GM19351 (cell line): ENCODE data around the gene UQCRC2.
A peak's percentile ranks its signal among the peaks of the same experiment; 100 is the strongest.
"Not testable (repeated sequence)": the region's sequence is repeated elsewhere in the genome, so short reads cannot be mapped to it uniquely, and the experiment has no call there.

ENCODE experiments used
- ATAC-seq: cut with Tn5 transposase; IDR thresholded peaks from one replicate; pipeline ENCODE4 v1.9.1; 2021; ENCODE audit warnings: mild to moderate bottlenecking, moderate library complexity; ENCODE audit not compliant: unreplicated experiment

Gene UQCRC2

DNA sequence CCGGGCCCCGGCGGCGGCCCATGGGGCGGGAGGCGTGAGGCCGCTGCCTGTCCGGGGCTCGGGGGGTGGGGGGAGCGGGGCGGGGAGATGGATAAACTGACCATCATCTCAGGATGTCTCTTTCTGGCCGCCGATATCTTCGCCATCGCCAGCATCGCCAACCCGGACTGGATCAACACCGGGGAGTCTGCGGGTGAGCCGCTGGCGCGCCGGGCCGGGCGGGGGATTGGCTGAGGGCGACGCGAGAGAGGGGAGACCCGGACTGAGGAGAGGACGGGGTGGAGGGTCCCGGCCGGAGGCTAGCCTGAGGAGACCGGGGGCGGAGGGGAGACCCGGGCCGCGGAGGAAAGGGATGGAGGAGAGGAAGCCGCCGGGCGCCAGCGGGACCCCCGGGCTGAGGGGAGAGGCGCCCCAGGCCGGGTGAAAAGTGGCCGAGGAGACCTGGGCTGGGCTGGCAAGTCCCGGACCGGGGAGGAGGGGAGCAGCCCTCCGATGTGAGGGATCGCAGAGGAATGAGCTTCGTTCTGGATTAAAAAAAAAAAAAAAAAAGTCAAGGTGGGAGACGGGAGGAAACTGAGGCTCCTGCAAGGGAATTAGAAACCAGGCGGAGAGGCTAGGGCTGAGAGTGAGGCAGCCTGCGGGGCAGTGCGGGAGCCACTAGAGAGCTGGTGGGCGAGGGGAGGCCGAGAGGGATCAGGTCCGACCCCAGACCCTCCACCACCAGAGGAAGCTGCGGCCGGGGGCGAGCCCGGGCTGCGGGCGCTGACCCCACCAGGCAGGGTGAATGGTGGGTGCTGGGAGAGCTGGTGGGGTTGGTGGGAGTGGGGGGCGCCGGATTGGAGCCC lies 55.3 kb downstream of the UQCRC2 start:
- peak; percentile 42 for ATAC-seq

DNA sequence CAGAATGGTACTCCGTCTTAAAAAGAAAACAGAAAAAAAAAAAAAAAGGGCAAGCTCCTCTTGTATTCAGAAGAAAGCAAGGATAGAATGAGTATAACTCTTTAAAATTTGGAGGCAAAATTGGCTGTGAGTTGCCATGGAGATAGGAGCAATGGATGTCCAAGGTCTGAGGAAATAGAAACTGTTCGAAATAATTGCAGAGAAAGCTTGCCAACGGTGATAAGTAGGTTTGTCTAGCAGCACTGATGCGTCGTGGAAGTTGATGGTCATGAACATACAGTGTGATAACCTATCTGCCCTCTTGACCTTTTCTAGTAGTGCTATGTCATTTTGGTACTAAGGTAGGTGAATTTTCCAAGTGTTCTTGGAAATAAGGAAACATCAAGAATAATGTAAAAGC lies 57.7 kb downstream of the UQCRC2 start:
- no peak for ATAC-seq

DNA sequence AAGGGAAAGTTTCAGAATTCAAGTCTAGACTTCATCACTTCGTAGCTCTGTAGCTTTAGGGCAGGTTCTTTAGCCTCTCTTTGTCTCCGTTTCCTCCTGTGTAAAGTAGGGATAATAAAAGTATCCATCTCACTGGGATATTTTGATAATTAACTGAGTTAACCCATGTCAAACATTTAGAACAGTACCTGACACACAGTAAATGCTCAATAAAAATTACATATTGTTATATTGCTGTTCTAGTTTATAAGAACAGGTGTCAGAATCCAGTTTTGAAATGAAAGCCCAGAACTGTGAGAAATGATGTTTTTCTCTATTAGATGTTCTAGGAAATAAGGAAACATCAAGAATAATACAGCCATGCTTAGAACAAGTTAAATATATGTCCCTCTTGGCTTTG lies 59.1 kb downstream of the UQCRC2 start:
- ATAC-seq = no peak

DNA sequence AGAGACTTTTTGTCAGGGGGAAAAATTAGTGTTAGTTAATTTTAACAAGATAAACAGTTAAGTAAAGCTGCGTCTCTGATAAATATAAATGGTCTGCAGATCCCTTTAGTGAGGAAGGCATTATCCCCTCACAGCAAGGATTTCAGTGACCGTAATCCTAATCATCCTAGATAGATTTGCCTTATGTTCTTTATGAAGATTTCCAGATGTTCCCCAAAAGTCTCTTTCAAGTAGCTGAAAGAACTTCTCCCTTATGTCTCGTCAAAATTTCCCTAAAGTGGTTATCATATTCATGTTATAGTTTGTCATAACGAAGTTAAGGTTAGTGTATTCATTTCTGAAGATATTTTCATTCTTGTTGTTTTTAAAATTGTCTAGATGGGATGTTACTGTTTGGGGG lies 60.3 kb downstream of the UQCRC2 start:
- ATAC-seq = no peak

DNA sequence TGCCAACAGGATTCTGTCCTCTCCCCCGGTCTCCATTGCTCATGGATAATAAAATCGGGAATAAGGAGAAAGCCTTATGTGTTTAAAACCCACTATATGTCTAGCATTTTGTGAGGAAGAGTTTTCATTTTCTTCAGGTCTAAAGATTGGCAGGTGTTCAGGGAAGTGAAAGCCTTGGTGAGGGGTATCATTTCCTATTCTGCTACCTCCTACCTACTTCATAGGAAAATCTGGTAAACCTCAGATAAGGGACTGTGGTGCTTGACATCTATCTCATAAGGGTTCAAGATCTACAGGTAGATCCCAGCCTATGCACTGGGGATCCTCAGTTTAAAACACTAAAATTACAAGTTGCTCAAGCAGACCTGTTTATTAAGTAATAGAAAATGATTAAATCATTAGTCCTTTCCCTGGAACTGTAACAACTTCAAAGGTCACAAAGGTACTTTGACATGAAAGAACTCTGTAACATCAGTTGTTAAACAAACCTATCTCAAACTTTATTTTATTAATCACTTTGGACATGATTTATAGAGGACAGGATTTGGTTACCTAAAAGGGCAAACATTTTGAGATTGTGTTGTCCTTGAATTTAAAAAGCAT lies 61.2 kb downstream of the UQCRC2 start:
- peak; percentile 54 for ATAC-seq

DNA sequence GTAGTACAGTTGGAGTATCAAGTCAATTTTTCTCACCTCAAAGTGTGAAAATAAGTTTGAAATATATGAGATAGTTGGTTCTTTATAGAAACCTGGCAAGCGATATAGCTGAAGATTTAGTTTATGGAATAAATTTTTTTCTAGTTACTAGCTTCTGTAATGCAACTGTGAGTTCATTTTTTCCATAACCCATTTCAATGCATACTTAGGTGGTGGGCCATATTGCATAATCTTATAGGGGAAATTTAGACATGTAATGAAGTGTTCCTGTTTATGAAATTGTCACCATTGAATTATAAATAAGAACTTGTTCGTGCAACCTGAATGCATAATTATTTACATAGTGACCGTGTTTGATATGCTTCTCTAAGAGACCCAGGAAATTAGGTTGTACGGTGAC lies 63.8 kb downstream of the UQCRC2 start:
- no peak for ATAC-seq

DNA sequence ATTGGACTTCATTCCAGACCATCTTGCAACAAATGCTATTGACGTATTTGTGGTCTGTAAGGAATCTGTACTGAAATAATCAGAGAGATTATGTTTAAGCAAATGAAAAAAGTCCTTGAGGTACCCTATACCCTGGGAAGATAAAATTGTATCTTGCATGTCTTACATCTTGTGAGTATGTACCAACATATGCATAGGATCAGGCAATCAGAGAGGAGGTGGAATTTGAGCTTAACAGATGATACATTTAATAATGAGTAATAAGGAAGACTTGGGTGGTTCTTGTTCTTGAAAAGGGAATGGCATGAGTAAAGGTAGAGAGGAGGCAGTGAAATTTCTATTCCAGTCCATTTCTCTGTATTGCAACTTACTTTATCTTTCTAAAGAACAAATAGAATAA lies 65.4 kb downstream of the UQCRC2 start:
- ATAC-seq = no peak

DNA sequence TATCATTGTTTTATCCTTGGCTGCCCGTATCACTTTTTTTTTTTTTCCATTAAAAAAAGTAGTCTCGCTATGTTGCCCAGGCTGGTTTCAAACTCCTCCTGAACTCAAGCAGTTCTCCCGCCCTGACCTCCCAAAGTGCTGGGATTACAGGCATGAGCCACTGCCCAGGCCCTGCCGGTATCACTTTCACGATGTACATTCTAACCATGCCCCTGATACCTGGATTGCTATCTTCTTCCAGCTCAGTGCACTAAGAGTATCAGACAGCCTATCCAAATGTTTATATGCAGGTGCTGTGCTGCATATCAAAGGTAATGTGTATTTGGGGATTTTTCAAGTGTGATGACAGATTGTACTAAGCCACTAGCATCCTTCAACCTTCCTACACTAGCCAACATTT lies 69.0 kb downstream of the UQCRC2 start:
- ATAC-seq = no peak

DNA sequence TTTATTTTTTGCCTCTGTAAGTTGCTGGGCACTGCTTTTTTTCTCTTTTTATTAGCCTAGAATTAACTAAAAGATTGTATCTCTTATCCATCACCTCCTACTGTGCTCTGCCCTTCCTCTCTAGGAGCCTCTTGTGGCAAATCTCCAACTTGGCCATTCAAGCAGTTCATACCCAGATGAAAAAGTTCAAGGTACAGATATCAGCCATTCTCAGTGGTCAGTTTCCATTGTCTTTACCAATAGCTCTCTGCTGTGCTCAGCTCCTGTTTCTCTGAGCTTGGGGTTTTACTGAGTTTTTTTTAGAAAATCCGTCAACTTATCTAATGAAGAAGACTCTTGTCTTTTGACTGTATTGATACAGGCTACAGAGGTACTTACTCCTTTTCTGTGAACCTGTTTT lies 70.3 kb downstream of the UQCRC2 start:
- peak; percentile 54 for ATAC-seq

DNA sequence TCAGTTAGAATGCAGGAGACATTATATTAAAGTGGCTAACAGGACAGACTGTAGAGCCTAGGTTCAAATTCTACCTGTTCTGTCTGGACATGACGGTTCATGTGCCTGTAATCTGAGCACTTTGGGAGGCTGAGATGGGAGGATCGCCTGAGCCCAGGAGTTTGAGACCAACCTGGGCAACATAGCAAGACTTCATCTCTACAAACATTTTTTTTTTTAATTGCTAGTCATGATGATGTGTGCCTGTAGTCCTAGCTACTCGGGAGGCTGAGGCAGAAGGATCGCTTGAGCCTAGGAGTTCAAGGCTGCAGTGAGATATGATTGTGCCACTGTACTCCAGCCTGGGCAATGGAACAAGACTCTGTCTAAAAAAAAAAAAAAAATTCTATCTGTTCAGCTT lies 71.6 kb downstream of the UQCRC2 start:
- not testable (repeated sequence) for ATAC-seq

DNA sequence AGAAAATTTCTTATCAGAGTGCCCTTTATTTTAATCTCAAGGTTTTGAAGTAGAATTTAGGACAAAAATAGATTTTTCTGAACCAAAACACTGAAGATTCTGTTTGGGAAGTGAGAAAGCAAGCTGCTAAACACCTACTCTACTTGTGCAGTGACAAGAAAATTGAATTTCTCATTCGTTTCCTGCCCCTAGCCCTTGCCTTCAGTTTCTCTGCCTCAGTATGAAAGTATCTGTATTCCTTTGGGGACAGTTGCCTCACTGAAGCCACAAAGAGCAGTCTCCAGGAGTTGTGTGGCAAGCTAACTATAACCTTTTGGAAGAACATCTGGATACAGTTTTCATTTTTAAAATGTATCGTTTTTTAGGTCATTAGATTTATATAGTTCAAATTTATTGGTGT lies 74.5 kb downstream of the UQCRC2 start:
- ATAC-seq = no peak

DNA sequence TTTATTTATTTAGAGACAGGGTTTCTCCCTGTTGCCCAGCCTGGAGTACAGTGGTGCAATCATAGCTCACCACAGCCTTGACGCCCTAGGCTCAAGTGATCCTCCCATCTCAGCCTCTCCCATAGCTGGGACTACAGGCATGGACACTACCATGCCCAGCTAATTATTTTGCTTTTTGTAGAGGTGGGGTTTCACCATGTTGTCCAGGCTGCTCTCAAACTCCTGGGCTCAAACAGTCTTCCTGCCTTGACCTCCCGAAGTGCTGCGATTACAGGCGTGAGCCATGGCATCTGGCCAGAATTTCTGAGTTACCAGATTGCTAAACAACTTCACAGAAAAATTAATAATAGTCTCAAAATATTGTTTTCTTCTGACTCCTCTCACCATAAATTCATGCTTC lies 76.5 kb downstream of the UQCRC2 start:
- no peak for ATAC-seq

DNA sequence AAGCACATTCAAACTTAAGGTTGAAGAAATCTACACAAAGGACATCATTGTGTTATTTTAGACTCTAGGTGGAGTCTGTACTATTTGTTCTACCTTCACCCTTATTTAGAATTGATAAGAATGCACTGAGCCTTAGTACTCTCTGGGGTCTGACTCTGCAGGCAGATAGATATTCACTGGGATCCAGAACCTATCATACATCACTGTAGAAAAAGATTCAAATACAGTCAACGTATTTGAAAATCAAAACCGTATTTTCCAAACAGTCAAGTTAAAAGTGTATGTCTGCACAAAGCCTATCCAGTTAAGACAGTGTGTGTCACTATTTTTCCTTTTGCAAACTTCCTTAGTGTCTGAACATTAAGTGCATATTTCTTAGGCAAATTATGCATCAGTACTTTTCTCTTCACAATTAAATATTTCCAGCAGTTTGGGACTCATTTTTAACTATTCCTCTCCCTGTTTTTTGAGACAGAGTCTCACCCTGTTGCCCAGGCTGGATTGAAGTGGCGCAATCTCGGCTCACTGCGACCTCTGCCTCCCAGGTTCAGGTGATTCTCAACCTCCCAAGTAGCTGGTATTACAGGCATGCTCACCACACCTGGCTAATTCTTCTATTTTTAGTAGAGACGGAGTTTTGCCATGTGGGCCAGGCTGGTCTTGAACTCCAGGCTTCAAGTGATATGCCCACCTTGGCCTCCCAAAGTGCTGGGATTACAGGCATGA lies 77.1 kb downstream of the UQCRC2 start:
- ATAC-seq = no peak

DNA sequence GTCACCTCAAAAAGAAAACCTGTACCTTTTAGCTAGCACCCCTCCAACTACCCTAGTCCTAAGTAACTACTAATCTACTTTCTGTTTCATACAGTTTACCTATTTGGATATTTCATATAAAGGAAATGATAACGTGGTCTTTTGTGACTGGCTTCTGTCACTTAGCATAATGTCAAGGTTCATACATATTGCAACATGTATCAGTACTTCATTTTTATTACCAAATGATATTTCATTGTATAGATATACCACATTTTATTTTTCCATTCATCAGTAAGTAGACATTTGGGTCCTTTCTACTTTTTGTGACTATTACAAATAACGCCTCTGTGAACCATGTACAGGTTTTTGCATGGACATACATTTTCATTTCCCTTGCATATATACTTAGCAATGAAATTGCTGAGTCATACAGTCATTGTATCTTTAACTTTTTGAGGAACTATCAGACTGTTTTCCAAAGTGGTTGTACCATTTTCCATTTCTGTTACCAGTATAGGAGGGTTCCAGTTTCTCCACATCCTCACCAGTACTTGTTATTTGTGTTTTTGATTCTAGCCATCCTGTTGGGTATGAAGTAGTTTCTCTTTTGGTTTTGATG lies 78.4 kb downstream of the UQCRC2 start:
- no peak for ATAC-seq
